Endothelial cell of umbilical vein (primary cell): ENCODE results near the gene GALNT9.

Source experiments
- EZH2 ChIP-seq: IDR thresholded peaks from 2 replicates; pipeline ENCODE4 v1.6.1; 2012; ENCODE audit warnings: borderline replicate concordance, low read depth, mild to moderate bottlenecking, moderate library complexity, low read length, inconsistent platforms; ENCODE audit not compliant: severe bottlenecking
- FOS ChIP-seq: IDR thresholded peaks from 2 replicates; pipeline ENCODE4 v1.6.1; 2011; ENCODE audit warnings: mild to moderate bottlenecking, low read length, moderate library complexity, borderline replicate concordance; ENCODE audit not compliant: insufficient read depth
- JUN ChIP-seq: IDR thresholded peaks from 2 replicates; pipeline ENCODE4 v1.6.1; 2011; ENCODE audit warnings: borderline replicate concordance, low read depth; ENCODE audit not compliant: insufficient read length, insufficient read depth
- MAX ChIP-seq: IDR thresholded peaks from 2 replicates; pipeline ENCODE4 v1.6.1; 2011; ENCODE audit not compliant: insufficient read depth, insufficient read length
- MYC ChIP-seq: IDR thresholded peaks from one replicate; pipeline ENCODE4 v1.6.1; 2011; ENCODE audit warnings: mild to moderate bottlenecking, low read depth, low read length
- POLR2A ChIP-seq: IDR thresholded peaks from 2 replicates; pipeline ENCODE4 v1.6.1; 2012; ENCODE audit warnings: low read depth, mild to moderate bottlenecking, control low read depth, low read length
- POLR2AphosphoS5 ChIP-seq: IDR thresholded peaks from 2 replicates; pipeline ENCODE4 v1.6.1; 2012; ENCODE audit warnings: low read depth, mild to moderate bottlenecking, control low read depth, low read length, moderate library complexity; ENCODE audit not compliant: insufficient read depth
- TF ChIP-seq, protein P1 (sequence below), 2 donors: IDR thresholded peaks; 1 replicate in 1 of 2; 2 replicates in 1 of 2; pipeline ENCODE4 v1.5.1; 2011; ENCODE audit warnings: low read length in 2 of 2, mild to moderate bottlenecking in 2 of 2, moderate library complexity in 2 of 2, control low read depth in 1 of 2, inconsistent platforms in 1 of 2, low read depth in 1 of 2; ENCODE audit not compliant: insufficient read depth in 1 of 2; ENCODE audit errors: extremely low read depth in 1 of 2

DNA sequence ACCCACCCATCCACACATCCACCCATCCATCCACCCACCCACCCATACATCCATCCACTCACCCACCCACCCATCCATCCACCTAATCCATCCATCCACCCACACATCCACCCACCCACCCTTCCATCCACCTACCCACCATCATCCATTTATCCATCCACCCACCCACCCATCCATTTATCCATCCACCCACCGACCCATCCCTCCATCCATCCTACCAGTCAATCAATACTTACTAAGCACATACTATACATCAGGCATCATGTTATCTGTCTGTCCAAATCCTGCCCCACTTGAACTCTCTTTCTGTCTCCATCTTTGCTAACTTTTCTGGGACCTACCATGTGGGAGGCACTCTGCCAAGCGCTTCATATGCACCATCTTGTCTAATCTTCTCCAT lies 15.4 kb downstream of the GALNT9 start:
- TF ChIP-seq, protein P1, sequence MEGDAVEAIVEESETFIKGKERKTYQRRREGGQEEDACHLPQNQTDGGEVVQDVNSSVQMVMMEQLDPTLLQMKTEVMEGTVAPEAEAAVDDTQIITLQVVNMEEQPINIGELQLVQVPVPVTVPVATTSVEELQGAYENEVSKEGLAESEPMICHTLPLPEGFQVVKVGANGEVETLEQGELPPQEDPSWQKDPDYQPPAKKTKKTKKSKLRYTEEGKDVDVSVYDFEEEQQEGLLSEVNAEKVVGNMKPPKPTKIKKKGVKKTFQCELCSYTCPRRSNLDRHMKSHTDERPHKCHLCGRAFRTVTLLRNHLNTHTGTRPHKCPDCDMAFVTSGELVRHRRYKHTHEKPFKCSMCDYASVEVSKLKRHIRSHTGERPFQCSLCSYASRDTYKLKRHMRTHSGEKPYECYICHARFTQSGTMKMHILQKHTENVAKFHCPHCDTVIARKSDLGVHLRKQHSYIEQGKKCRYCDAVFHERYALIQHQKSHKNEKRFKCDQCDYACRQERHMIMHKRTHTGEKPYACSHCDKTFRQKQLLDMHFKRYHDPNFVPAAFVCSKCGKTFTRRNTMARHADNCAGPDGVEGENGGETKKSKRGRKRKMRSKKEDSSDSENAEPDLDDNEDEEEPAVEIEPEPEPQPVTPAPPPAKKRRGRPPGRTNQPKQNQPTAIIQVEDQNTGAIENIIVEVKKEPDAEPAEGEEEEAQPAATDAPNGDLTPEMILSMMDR (IDR thresholded peaks at IDR 0.05; ENCODE audit: extremely low read depth in 1 of 2, insufficient read depth in 1 of 2, low read depth in 1 of 2, low read length in 2 of 2): no peak
- TF ChIP-seq POLR2AphosphoS5 (no peak), POLR2A (no peak), EZH2 (no peak), JUN (no peak), MAX (no peak), MYC (no peak), FOS (no peak)
